HG03520 (cell line): ENCODE measurements around the gene FANCC.

Experiments
- ATAC-seq: cut with Tn5 transposase; IDR thresholded peaks from one replicate; pipeline ENCODE4 v1.9.1; 2021; ENCODE audit warnings: mild to moderate bottlenecking, moderate library complexity; ENCODE audit not compliant: unreplicated experiment

Gene FANCC

DNA sequence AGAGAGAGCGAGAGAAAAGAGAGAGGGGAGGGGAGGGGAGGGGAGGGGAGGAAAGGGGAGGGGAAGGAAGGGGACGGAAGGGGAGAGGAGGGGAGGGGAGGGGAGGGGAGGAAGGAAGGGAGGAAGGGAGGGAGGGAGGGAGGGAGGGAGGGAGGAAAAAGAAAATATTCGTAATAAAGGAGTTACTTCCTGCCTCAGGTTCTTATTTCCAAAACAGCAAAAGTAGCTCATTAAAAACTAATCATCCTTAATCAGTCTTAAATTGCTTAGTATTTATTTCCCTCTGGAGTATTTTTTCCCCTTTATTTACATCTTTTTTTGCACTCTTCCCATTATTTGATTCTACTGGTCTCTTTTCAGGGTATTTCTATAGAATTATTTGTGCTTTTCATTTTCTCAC lies 162.3 kb downstream of the FANCC start:
- no peak for ATAC-seq

DNA sequence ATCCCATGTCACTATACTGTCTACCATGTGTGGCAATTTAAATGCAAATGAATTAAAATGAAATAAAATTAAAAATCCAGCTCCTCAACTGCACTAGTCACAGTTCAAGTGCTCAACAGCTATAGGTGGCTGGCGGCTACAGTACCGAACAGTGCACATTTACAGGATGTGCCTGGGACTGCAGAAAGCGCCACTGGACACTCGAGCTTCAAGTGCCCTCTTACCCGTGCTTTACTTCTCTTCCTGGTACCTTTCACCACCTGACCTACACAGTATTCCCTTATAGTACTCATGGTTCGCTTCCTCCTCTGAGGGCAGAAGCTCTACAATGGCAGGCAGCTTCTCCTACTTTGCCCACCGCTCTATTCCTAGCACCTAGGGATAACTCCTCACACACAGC lies 166.6 kb downstream of the FANCC start:
- no peak for ATAC-seq

DNA sequence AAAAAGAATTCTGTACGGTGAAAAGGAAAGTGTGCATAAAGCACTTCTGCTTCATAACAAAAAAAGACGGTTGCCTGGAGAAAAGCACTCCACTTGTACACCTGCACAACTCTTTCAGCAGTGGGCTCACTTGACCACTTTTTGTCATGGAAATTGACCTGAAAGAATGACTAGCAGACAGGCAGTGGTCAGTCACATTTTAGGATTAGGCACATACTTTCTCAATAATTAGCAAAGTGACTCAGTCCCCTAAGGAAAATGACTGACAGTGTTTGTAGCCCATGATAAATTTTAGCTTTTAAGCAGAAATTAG lies 169.3 kb downstream of the FANCC start:
- no peak for ATAC-seq

DNA sequence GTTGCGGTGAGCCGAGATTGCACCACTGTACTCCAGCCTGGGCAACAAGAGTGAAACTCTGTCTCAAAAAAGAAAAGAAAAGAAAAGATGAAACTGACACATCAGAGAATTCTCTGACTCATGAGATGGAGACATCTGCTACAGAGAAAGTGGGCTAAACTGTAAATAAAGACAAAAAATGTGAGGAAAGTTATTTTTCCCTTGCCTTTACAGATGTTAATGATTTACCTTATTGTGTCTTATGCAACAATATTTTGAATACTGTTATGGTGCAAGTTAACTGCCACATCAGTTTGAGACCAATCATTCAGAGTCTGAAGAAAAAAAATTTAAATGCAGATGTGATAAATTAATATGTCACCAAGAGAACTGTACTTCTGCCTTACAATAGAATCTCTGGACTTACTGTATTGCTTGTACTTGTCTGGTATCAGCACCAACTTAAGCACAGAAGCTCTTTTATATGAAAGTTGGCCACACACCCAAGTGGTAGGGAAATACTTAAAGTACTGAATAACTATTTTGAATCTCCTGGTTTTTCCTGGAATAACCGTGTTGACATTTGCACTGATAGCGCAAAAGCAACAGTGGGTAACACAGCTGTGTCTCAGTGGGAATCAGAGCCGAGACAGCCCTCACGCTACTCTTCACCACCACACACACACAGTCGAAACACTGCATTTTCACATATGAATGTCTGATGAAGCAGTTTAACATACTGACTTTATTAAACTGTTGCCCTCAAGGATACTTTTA lies 169.9 kb downstream of the FANCC start:
- ATAC-seq = no peak

DNA sequence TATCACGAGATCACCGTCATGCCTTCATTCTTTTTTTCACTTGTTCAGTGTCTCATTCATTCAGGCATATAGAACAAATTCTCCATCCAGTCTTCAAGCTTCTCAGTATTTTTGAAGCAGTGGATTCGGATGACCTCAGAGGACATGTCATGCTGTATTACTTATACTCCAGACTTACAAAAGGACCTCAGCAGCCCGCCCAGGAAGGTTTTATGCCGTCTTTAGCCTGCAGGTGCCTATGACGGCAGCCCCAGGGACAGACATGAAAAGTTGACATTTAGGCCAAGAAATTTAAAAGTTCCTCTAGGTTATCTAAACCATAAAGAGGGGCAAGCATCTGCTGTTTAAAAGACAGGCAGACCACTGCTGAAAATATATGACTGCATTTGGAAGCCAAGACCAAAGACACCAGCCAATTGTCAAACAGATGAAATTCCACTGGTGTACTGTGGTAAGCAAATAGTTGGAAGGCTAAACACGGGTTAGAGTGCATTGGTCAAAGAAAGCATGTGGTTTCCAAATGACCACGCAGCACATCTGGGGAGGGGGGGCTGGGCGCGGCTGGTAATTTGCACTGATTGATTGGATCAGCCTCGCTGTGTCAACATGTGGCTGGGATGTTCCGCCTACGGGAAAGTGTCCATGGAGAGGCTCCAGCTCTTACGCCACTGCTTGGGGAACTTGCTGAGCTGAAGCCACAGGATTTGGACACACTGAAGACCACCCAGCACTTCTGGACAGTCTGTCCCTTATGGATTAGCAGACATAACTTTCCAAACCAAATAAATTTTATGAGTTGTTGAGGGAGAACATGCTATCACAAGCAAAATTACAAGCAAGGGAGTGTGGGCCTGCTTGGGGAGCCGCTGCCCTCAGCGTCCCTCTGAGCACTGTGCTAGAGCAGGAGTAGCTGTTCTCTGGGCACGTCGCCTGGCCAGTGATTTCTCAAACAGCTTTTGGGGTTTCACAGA lies 173.6 kb downstream of the FANCC start:
- no peak for ATAC-seq

DNA sequence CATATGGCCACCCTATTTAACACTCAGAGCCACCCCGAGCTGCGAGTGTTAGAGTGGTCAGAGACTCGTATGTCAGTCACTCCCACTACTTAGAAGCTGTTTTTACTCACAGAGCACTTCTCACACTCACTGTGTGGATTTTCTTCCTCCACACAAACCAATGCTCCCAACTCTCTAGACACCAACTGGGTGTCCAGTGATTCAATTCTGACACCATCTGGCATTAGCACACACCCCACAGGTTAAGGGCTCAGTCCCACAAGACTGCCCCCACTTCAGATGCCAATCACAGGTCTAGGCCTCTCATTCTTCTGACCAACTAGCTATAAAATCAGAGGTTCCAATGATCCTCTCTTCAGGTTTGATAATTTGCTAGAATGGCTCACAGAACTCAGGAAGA lies 174.8 kb downstream of the FANCC start:
- no peak for ATAC-seq

DNA sequence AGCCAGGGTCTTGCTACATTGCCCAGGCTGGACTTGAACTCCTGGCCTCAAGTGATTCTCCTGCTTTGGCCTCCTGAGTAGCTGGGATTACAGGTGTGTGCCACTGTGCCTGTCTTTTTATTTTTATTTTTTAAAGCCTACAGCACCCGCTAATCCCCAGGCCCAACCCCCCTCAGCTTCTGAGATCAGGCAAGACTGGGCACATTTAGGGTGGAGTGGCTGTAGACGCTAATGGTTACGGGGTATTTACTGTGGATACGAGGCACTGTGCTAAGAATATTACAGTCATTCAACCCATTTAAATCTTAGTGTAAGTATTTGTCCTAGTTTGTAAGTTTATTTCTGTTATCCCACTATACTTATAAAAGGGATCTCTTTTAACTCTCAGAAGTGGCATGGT lies 175.2 kb downstream of the FANCC start:
- no peak for ATAC-seq

DNA sequence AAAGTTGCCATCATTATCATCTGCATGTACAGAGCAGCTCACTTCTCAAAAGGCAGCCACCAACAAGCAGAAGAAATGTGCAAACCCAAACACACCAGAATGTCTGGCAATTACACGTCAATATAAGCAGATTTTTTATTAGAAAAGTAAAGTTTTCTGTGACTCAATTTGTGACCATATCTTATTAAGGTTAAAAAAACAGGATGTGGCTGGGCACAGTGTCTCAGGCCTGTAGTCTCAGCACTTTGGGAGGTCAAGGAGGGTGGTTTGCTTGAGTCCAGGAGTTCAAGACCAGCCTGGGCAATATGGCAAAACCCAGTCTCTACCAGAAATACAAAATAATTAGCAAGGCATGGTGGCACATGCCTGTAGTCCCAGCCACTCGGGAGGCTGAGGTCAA lies 176.7 kb downstream of the FANCC start:
- no peak for ATAC-seq

DNA sequence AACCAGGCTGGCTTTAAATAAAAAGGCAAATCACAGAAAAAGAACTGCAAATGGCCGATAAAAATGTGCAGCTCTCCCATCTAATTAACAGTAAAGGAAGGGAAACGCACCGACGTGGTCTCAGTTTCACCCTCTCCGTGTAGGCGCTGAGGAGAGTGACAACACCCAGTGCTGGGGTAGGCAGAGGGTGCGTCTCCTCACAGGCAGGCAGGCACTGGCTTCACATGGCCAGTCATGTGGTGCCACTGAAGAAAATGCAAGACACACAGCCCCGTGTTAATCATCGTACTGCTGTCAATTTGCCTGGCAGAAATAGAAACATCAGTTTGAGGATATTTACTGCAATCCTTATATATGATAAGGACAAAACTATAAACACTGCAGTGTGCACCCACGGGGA lies 178.4 kb downstream of the FANCC start:
- no peak for ATAC-seq

DNA sequence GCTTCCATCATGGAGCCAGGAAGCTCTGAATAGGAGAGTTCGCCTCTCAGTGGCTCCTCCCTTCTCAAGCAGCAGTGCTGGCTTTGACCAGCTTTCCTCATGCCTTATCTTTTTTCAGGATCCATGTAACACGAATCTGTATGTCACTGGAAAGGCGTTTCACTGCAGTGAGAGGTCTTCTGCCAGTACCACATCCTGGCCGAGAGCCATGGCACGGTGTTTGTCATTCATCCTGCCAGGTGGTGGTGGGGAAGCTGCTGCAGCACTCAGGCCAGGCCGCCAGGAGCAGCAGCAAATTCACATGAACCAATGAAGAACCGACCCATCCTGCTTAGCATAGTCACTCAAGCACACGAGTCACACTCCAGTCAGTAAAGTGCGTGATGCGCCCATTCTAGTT lies 179.0 kb downstream of the FANCC start:
- ATAC-seq = no peak

DNA sequence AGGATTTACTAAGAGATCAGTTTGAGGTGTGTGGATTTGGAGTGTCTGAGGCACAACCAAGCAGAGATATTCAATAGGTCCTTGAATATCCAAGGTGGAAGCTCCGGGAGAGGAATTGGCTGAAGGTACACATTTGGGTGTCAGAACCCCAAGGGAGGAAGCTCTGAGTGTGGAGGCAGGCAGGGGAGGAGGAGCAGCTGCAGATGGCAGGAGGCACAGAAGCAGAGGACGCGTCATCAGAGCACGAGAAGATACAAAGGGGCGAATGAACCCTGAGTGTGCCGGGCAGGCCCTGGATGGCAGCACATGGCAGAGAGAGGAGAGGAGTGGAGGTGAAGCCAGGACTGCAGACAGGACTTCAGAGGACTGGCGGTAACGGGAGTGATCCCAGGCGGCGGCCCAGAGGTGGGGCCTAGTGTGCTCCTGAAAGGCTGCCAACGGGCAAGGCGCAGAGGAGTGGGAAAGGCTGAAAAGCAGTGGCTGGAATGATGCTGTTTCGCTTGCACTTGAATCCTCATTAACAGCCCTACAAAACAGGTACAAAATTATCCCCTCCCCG lies 179.8 kb downstream of the FANCC start:
- ATAC-seq = no peak

DNA sequence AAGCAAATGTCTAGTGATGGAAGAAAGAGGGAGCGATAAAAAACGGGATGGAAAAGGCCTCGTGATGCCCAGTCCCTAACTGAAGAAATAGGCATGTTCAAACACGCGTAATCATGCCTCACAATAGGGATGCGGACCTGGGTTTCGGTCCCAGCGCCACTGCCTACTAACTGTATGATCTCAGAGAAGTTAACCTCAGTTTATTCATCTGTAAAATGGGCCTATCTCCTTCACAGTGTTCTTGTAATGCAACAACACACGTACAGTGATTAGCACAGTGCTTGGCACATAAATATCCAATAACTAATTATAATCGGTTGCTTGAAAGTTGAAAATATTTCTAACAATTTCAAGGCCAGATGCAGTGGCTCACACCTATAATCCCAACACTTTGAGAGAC lies 181.8 kb downstream of the FANCC start:
- no peak for ATAC-seq

DNA sequence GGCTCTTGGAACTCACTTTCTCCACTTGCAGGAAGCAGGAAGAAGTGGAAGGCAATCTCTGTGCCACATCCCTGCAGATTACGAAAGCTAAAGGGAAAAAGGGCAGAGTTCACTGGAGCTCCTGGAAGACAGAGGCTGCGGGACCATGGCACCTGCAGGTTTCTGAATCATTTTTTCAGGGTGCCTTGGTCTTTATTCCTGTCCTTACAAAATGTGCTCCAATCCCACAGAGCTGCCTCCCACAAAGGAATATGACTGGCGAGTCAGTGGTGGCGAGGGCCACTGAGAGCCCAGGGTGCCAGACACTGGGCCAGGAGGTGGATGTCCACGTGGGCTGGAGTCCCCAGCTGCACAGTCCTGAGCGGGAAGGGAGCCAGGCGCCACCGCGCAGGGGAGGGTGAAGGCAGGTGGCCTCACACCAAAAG lies 183.0 kb downstream of the FANCC start:
- ATAC-seq = no peak

DNA sequence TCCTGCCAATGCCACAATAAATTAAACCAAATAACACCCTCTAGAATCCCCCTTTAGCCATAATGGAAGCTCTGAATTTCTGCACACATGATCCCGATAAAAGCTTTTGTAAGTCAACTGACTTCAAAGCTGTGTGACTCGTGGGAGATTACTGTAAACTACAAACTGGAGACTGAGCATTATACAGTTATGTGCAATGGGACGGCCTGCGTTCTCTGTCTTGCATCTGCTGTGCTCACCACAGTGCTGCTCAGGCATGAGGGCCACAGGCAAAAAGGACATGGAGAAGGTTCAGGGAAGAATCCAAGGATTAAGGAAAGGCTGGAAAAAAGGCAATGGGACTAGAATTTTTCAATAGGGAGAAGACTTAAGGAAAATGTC lies 184.2 kb downstream of the FANCC start:
- no peak for ATAC-seq

DNA sequence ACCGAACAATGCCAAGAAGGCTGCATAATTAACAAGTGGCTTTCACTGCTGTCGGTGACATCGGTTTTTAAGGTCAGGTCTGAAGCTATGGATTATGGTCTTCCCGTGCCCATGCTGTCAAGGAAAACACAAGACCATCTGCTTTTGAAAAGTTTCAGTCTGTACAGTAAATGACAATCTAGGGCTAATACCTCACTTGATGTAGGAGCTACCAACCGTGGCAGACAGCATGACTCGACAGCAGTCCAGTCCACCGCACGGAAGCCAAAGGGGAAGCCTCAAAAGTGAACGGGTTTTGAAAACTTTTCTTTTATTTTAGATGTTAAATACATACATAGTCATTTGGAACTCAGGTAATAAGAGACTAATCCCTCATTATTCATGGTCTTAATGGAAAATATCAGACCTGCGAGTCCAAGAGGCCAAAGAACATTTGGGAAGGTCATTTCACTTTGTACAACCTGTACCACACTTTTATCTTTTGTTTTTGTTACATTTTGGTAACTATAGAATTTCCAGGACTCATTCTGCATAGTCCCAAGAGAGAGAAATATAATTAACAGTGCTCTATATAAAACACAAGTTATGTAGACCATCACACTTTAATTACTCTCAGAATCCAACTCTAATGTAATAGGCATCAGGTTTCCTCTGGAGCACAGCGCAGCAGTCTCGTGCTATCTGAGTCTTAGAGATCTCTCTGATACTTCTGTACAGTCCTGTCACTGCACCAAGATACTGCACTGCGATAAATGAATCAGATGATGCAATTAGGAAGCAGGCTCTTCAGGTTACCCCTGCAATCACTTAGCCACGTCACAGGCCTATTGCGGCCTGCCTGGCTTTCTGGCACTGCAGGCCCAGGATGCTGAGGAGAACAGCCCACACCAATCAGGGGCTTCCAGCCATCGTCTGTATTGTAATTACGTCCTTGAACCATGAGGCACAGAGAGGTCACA lies 184.9 kb downstream of the FANCC start:
- ATAC-seq = no peak

DNA sequence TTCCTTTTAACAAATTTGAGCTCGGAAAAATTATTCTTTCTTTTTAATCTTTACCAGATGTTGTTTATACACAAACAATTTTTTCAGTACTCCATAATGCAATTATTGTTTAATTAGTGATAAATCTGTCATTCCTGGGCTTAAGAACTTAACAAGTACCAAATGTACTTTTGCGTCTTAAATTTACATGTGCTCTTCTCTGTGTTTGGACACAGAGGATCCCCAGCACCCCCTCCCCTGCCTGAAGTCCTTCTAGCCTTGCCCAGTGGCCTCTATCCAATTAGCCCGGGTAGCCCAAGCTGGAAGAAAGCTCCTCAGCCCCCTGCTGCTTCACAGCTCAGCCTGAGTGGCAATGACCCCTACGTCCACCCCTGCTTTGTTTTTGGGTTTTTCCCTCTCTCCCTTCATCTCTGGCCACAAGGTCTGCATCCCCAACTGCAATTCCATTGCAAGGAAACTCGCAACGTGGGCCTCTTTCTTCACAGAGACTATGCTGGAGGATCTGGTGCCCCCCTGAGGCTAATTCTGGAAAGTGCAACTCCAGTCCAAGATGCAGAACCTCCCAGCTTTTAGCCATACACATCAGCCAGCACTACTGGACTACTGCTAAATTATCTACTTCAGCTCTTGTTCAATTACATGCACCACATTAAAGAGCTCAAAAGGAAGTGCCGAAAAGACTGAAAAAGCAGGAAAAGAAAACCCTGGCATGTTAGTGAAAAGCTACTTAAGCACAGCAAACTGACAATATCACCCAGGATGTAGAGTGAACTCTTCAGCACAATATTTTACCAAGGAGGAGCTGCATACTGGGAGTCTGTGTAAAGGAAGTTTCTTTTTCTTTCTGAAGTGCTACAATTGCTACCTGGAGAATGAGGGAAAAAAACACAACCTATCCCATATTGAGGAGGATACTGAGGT lies 186.2 kb downstream of the FANCC start:
- no peak for ATAC-seq

DNA sequence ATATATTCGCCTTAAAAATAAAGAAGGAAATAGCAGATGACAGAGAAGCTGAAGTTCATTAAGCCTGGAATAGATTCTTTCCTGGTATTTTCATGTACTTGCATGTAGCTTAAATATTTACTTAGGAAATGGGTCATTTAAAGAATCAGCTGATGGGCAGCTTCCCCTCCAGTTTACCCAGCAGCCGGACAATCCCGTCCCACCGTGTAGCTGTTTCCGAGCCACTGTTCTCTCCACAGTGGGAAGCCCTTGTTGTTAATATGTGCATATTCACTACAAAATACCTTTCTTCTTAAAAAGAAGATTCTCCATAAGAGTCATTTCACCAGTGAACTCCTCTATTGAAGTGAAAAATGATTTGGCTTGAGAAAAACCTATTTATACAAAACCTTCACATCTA lies 187.0 kb downstream of the FANCC start:
- ATAC-seq = no peak

DNA sequence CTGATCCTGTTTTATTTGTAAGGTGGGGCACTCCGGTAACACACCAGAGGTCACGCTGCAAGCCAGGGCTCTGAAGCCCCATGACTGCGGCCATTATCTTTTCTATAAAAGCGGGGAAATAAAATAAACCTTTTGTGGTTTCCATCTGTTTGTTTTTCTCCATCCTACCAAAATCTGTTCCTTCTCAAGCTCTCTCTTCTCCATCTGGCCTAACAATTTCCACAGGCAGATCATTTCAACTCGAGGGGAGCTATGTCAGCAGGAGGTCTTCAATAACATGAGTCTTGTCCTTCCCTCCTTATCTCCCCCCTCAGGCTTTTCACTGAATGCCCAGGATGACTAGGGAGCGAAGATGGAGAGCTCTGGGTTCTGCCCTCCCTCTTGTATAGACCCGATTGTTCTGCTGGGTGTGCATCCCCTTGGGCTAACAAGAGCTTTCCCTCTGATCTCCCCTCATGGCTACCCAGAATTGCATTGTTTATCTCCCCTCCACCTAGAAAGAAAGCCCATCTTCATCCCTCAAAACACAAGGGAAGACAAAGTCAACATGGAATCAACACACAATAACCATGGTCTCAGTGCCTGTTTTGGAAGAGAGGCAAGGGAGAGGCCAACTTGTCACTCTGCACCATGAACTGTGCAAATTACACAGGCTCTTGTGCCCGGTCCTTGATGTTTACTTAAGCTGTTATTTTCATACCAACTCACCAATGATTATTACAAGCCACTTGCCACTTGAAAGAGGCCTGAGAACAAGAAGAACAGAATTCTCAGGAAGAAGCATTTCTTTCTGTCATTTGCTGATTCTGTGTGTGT lies 187.8 kb downstream of the FANCC start:
- no peak for ATAC-seq

DNA sequence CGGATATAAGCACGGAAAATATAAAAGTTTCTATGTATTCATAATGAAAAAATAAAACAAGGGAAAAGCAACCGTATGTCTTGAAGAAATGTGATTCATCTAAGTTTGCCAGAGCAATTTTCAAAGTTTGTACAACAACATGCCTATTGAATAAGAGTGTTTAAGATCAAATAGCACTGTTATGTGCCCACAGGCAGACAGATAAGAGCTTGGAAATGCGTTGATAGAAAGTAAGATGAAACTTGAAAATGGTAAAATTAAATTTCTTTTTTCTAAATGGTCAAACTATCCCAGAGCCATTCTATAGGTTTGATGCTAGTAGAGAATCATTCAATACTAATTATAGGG lies 189.4 kb downstream of the FANCC start:
- ATAC-seq = no peak
